CD4-positive, alpha-beta T cell treated with Interleukin-10 for 1 hour (primary cell): ENCODE results near the gene PRDM13.
"Not testable (repeated sequence)": the region's sequence is repeated elsewhere in the genome, so short reads cannot be mapped to it uniquely, and the experiment has no call there.

Experiments
- DNase-seq: peaks from one replicate; pipeline ENCODE4 v3.0.0-alpha.2; 2020

PRDM13 gene

DNA sequence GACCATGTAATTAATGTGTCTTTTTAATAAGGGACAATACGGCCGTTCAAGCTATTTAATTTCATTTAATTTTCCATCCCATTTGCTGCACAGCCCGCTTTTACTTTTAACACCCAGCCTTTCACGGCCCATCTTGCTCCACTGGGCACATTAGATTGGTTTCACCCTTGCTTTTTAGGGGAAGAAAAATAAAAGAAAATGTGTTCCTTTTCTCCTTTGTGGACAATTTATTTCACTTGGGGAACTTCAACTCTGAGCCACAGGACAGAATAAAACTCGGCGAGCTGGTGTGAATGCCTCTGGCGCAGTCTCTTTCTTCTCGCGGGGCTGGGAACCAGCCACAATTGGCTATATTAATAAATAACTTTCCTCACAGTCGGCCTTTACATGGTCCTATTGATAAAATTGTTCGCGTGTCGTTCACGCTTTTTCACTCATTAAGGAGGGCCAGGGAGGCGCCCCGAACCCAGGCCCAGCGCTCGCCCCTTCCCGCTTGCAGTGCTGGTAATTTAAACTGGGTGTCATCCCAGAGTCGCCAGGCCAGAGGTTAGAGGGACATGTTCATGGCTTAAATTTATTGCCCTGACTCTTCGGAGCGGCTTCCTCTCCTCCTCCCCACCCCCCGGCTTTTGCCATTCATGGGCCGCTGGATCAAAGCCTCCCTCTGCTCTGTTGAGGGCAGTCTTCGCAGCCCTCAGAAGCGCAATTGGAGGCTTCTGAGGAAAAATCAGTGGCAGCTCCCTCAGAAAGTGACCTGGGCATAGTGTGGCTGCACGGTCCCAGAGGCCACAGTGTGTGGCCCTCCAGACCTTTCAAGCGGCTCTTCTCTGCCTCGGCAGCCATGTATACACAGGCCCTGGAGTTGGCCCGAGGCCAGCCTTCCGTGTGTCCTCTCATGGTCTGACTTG lies 2.2 kb upstream of the PRDM13 start:
- DNase-seq = no peak

DNA sequence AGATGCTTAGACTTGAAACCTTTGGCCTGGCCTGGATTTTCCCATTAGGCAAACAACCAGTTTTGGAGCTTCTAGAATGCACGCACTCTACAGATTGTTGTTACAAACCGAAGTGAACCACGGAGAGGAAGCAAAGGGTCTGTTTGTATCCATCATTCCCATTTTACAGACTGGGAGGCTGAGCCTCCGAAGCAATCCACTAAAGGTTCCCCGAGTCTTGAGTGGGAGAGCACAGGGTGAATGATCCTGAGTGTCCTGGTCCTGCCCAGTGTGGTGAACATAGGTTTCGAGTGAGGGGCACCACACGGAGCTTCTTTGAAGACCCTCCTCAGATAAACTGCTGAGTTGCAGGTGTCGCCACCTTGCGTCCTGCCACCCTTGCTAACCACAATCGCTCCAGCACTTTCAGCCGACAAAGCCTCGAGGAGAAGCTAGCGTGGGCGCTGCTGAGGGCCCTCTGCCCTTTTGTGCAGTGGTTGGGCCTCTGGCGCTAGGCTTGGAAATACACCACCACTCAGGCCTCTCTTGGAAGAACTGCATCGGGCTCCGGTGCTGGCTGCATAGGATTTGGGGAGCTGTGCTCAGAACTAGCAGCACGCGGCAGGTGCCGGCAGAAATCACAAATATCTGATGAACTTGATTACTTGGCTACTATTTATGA lies 1.4 kb upstream of the PRDM13 start:
- DNase-seq = no peak

DNA sequence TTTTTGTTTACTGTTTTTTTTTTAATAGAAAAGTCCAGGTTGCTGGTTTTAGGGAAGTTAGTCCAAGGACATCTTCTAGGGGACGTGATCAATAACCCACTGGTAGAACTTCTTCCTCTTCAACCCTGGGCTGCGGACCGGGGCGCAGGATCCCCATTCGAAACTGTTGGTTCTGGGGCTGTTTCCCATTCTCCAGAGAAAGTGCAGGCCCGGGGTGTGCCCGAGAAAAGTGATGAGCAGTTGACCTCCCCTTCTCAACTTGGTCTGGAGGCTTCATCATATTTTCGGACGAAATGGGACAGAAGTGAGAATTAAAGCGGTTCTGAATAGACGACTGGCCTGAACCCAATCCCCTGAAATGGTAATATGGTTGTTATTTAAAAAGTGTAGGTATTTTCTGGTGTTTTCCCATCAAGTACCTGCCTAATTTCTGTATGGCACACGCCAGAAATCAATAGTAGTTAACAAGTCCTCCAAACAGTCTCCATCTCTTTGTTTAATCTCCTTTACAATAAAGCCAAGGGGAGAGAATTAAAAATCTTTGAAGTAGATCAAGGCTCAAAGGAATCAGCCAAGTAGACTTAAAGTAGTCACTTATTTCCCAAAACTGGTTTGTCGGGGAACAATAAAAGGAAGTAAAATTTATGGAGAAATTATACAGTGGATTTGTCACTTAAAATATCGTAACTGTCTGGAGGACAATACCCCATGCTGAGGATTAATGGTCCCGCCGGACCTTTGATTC lies 550 bp upstream of the PRDM13 start:
- no peak for DNase-seq

DNA sequence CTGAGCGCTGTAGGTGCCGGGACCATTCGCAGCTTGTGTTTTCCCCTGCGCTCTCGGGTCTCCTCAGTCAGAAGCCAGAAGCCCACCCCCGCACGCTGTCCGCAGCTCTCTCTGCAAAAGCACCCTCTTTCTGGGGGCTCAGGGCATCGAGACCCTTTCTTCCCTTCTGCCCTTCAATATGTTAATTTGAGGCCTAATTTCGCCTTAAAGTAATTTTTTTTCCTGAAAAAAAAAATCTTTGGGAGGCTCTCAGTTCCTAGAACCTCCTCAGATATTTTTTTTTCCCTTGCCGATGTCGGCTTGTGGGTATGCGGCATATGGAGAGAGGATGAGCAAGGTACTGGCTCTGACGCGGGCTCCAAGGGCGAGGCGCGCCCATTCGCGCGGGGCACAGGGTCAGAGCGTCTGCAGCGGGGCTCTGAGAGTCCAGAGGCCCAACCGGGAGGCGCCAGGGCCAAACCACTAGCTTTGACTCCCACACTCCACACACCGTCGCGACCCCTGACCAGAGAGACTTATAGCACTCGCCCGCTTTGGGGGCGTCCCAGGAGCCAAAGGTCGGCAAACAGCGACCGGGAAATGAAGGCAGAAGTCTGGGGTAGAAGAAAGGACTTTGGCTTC lies 893 bp downstream of the PRDM13 start:
- no peak for DNase-seq

DNA sequence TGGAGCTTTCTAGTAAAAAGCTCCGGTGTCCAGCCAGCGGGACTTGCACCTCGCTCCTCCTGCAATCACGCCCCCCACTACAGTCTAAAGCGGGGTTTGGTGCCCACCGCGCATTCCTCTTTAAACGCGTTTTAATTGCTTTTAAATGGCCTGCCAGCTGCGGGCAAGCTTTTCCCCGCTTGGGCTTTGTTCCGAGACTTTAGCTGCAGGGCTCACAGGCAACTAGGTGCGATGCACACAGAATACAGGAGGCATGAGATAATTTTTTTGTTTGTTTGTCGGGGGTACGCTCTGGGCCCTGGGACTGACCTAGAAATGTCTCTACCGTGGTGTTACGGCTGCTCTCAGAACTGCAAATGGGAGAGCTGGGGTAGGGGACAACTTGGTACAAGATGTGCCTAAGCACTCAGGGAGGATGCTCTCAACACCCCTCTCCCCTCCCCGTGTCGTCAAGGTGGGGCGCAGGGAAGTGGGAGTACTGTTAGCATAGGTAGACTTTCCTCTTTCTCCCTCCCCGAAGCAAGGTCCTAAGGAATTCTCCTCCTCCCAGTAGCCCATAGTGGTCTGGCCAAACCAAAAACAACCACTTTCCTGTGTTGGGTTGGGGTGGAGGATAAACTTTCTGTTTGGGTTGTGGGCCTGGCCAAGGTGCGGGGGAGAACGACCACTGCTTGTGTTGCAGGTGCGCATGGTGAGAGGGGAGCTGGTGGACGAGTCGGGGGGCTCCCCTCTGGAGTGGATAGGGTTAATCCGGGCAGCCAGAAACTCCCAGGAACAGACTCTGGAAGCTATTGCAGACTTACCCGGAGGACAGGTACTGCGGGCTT lies 1.6 kb downstream of the PRDM13 start:
- DNase-seq = no peak

DNA sequence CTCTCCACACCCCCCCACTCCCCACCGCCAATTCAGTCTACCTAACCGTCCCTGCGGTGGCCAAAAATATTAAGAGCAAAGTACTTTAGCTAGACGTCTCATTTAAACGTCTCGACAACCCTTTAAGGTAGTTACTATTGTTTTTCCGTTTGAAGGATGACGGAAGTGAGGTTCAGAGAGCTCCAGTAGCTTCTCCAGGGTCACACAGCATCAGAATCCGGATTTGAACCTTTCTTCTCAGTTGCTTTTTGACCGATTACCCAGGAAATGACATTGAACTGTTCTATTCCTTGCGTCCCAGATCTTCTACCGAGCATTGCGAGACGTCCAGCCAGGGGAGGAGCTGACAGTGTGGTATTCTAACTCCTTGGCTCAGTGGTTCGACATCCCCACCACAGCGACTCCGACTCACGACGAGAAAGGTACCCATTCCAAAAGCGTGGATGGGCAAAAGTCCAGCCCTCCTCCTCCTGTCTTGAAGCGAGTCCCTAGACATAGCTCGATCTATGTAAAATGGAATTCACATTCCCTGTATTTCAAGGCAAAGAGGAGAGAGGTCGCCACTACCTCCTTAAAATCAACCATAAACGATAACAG lies 2.4 kb downstream of the PRDM13 start:
- no peak for DNase-seq

DNA sequence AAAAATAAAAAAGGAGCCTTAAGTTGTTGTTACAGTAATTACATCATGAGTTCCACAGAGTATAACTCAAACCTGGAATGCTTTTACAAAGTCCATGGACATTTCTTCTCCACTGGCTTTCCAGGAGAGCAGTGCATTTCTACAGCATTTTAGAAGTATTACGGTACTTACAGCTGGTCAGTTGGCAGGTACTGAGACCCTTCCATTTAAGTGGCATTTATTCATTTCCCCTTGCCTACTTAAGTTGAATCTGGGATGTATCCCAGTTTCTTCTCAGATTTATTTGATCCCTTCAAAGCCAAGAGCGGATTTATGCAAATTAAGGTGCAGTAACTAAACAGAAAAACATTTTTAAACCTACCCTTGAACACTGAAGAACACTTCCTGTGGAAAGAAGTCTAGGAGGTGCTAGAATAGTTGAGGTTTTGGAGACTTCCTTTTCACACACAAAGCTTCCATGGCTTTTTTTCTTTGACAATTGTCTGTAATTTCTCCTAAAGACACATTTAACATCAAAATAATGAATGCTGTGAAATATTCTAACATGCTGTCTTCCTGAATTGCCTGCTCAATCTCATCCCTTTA lies 3.4 kb downstream of the PRDM13 start:
- no peak for DNase-seq

DNA sequence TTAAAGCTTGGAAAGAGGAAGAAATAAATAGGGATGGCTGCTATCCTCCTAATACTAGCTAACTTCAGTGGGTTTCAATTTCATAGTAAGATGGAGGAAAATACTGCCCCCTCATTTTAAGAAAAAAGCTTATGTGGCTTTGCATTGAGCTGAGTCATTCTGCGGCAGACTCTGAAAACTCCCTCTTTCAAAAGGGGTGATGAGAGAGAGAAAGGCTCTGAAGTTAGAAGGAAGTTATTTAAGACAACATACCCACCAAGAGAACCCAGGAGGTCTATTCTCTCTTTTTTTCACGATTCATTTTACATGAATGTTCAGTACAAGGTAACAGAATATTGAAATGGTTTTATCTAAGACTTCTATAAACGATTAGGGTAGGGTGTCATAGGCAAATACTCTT lies 4.5 kb downstream of the PRDM13 start:
- no peak for DNase-seq

DNA sequence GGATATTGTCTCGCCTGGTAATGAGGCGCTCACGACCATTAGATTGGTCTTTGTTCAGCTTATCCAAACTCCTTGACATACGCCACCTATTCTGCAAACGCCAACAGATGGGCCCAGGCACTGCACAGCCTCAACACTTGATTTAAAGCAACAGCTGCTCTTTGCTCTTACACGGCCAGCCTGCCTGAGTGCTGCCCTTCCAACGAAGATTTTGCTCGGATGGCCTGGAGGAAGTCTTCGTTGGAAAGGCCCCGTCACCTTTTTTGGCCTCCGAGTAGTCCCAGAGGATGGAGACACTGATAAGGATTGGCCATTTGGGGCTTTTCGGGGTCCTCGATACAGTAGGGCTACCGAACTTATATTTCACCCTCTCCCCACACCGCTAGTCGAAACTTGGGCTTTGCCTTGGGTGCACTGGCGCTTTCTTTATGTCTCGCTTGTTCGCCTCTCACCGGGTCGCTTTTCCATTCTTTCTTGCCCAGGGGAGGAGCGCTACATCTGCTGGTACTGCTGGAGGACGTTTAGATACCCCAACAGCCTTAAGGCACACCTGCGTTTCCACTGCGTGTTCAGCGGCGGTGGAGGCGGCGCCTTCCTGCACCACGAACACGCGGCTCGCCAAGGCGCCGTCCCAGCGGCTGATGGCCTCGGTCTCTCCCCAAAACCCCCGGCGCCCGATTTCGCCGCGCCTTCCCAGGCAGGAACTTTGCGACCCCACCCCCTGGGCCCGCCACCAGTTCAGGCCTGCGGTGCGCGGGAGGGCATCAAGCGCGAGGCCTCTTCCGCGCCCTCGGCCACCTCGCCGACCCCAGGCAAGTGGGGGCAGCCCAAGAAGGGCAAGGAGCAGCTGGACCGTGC lies 6.1 kb downstream of the PRDM13 start:
- no peak for DNase-seq

DNA sequence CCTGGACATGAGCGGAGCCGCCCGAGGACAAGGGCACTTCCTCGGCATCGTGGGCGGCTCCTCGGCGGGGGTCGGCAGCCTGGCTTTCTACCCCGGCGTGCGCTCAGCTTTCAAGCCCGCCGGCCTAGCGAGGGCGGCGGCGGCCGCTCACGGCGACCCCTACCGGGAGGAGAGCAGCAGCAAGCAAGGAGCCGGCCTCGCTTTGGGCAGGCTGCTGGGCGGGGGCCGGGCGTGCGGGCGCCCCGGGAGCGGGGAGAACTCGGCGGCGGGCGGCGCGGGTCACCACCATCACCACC lies 6.7 kb downstream of the PRDM13 start:
- no peak for DNase-seq

DNA sequence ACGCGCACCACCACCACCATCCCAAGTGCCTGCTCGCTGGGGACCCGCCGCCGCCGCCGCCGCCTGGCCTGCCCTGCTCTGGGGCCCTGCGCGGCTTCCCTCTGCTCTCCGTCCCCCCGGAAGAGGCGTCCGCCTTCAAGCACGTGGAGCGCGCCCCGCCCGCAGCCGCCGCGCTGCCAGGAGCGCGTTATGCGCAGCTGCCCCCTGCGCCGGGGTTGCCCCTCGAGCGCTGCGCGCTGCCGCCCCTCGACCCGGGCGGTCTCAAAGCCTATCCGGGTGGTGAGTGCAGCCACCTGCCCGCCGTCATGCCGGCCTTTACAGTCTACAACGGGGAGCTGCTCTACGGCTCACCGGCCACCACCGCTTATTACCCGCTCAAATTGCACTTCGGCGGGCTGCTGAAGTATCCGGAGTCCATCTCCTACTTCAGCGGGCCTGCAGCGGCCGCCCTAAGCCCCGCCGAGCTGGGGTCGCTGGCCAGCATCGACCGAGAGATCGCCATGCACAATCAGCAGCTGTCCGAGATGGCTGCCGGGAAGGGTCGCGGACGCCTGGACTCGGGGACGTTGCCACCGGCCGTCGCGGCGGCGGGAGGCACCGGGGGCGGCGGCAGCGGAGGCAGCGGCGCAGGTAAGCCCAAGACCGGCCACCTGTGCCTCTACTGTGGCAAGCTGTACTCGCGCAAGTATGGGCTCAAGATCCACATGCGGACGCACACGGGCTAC lies 7.2 kb downstream of the PRDM13 start:
- no peak for DNase-seq

DNA sequence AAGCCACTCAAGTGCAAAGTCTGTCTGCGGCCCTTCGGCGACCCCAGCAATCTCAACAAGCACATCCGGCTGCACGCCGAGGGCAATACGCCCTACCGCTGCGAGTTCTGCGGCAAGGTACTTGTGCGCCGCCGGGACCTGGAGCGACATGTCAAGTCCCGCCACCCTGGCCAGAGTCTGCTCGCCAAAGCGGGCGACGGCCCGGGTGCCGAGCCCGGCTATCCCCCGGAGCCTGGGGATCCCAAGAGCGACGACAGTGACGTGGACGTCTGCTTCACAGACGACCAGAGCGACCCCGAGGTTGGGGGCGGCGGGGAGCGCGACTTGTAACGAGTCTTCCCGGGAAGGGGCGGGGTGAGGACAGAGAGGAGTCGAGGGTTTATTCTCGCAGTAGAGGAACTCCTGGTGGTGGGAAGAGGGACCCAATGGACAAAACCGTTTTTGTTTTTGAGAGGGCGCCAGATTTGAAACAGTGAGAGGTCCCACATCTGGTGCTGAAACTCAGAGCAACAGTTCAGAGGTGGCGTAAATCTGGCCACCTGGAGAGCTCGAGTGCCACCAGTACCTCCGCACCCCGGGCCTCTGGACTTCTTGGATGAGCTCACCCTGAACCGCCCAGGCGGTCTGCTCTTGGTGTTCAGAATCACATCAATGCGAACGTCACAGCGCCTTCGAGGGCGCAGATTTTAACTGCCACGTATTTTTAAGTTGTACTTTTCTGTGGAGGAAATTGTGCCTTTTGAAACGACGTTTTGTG lies 8.0 kb downstream of the PRDM13 start:
- DNase-seq = no peak

DNA sequence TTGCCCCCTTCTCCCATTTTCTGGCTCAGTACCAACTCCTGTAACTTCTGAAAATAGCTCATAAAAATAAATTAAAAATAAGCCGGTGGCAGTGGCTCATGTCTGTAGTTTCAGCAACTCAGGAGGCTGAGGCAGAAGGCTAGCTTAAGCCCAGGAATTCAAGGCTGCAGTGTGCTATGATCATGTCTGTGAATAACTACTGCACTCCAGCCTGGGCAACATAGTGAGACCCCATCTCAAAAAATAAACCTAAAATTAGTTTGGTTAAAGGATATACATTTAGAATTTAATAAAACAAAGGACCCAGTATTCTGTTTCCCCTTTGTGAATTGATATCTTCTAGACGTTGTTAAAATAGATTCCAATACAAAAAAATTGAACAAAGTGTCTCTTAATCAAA lies 10.5 kb downstream of the PRDM13 start:
- DNase-seq = no peak

DNA sequence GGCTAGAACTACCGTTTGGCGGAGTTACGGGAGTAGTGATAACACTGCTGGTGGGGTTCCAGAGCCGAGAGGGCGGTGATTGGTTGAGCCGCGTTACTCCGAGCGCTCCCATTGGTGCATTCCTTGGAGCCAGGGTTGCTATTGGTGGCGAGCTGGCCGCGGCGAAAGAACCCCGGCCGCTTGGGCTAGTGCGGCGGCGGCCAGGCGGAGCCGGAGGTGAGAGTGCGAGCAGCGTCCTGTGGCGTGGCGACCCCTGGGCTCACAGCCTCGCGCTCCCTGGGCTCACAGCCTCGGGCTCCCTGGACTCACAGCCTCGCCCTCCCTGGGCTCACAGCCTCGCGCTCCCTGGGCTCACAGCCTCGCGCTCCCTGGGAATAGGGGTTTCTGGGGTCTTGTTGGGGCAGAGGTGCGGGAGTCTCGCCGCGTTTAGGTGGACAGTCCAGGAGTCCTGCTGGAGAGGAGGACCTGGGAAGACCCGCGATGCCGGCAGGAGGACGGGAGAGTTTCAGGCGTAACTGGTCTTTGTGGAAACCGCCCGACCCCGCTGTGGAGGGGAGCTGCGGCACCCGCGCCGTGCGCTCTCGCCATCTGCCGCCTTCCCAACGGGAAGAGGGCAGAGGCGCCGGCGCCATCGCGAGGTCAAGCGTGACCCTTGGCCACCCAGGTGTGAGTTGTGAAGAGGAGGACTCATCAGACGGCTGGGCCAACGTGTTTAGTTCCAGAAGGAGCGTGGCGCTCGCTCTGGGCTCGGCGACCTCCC lies 12.2 kb downstream of the PRDM13 start:
- no peak for DNase-seq

DNA sequence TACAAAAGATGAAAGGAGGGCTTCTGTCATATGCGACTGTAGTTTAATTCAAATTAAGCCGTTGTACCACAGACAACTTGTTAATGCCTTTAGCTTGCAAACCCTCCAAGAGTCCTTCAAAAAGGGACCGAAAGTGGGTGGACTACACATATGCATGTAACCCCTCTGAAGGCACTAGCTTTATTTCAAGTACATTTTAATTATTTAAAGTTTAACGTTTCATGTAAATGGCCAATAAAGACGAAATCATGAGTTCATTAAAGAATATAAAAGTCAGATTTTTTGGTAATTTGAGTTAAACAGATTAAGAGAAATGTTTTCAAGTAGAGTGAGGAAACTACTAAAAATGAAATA lies 12.8 kb downstream of the PRDM13 start:
- DNase-seq = no peak

DNA sequence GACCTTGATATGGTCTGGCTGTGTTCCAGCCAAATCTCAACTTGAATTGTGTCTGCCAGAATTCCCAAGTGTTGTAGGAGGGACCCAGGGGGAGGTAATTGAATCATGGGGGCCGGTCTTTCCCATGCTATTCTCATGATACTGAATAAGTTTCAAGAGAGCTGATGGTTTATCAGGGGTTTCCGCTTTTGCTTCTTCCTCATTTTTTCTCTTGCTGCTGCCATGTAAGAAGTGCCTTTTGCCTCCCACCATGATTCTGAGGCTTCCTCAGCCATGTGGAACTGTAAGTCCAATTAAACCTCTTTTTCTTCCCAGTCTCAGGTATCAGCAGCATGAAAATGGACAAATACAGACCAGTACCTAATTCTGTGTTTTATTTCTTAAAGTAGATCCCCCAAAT lies 15.4 kb downstream of the PRDM13 start:
- not testable (repeated sequence) for DNase-seq

DNA sequence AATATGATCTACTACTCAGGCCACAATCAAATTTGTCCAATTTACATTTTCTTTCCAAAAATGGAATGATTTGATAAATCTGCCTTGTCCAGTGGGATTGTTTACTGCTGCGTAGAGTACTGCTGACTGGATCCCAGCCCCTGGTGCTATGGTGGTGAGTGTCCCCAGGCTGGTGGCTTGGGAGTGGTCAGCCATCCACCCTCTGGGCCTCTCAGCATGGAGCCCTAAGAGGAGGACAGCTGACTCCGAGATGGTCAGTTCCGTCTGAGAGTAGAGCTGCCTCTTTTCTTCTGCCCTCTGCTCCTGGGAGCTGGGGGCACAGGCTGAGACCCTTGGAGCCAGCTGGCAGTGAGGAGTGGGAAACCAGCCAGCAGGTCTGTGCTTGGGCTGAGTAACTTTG lies 22.7 kb downstream of the PRDM13 start:
- no peak for DNase-seq

DNA sequence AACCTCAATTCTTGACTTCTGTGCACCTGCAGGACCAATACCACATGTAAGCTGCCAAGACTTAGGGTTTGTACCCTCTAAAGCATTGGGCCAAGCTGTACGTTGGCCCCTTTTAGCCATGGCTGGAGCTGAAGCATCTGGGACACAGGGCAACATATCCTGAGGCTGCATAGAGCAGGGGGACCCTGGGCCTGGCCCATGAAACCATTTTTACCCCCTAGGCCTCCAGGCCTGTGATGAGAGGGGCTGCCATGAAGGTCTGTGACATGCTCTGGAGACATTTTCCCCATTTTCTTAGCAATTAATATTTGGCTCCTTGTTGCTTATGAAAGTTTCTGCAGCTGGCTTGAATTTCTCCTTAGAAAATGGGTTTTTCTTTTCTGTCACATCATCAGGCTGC lies 31.0 kb downstream of the PRDM13 start:
- DNase-seq = no peak

DNA sequence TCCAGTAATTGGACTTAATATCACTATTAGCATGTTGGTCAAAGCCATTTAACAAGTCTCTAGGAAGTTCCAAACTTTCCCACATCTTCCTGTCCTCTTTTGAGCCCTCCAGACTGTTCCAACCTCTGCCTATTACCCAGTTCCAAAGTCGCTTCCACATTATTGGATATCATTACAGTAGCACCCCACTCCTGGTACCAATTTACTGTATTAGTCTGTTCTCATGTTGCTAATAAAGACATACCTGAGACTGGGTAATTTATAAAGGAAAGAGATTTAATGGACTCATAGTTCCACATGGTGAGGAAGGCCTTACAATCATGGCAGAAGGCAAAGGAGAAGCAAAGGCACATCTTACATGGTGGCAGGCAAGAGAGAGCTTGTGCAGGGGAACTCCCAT lies 31.7 kb downstream of the PRDM13 start:
- not testable (repeated sequence) for DNase-seq
